IPS-20b (cell line): Measurements from ENCODE around the gene TRPM5.

Experiments
- H3K27ac ChIP-seq: one replicate; pipeline ENCODE4 v1.5.1; 2013; ENCODE audit warnings: low read length
- H3K27me3 ChIP-seq: 2 replicates; pipeline ENCODE4 v1.6.1; 2013; ENCODE audit warnings: mild to moderate bottlenecking, low read length, inconsistent platforms; ENCODE audit not compliant: insufficient read depth
- H3K36me3 ChIP-seq: 2 replicates; pipeline ENCODE4 v1.6.1; 2013; ENCODE audit warnings: low read depth, mild to moderate bottlenecking, inconsistent platforms, low read length, moderate library complexity; ENCODE audit not compliant: insufficient read depth
- H3K4me1 ChIP-seq: 2 replicates; pipeline ENCODE4 v1.6.1; 2013; ENCODE audit warnings: mild to moderate bottlenecking, control low read depth, inconsistent platforms, low read length, moderate library complexity; ENCODE audit not compliant: insufficient read depth
- H3K4me3 ChIP-seq: 2 replicates; pipeline ENCODE4 v1.5.1; 2013; ENCODE audit warnings: mild to moderate bottlenecking, low read length, inconsistent platforms
- H3K9ac ChIP-seq: 2 replicates; pipeline ENCODE4 v1.6.1; 2013; ENCODE audit warnings: low read depth, mild to moderate bottlenecking, inconsistent platforms, low read length, moderate library complexity
- H3K9me3 ChIP-seq: 2 replicates; pipeline ENCODE4 v1.6.1; 2013; ENCODE audit warnings: mild to moderate bottlenecking, low read depth, low read length, inconsistent platforms; ENCODE audit not compliant: insufficient read depth

Gene TRPM5

DNA sequence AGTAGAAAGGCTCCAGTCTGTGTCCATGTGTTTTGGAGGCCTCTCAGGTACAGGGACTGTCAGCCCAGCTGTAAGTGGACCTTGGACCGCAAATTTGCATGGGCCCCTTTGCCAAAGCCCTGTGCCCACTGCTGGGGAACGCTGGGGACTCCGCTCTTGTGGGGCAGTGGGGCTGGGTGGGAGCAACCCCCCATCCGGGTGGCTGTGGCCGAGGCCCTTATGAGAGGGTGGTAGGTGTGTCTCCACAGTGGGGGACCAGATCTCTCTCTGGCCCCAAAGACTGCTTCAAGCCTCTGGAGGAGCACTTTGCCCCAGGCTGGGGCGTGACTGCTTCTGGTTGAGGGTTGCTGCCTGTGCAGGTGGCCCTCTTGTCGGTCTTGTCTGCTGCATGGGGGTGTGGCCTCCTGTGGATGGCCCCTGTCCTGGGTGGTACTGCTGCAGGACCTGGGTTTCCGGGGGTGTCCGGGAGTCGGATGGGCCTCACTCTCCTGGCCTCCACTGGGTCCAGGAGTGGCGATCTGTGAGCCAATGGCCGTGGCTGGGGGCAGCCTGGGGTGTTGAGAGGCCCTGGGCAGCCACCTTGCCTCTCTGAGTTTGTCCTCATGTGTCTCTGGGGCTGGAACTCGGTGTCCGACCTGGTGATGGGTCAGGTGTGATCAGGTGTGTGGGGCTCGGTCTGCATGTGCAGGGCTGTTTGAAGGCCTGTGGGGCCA is 16.4 kb upstream of the TRPM5 start:
- Histone ChIP-seq H3K9ac (no peak overlapping the region), H3K4me3 (no peak overlapping the region), H3K36me3 (no peaks in the 10 kb centered on the region), H3K4me1 (no peaks in the 10 kb centered on the region), H3K27ac (no peak overlapping the region), H3K9me3 (no peaks in the 10 kb centered on the region), H3K27me3 (peaks cover 25% of the 10 kb centered on the region)

GRCh38 chr11:2459796-2460531 is 15.7 kb upstream of the TRPM5 start:
- Histone ChIP-seq H3K27me3 (peaks cover 31% of the 10 kb centered on the region), H3K4me3 (no peak overlapping the region), H3K9ac (no peak overlapping the region), H3K9me3 (no peaks in the 10 kb centered on the region), H3K4me1 (no peaks in the 10 kb centered on the region), H3K27ac (no peak overlapping the region), H3K36me3 (no peaks in the 10 kb centered on the region)

DNA sequence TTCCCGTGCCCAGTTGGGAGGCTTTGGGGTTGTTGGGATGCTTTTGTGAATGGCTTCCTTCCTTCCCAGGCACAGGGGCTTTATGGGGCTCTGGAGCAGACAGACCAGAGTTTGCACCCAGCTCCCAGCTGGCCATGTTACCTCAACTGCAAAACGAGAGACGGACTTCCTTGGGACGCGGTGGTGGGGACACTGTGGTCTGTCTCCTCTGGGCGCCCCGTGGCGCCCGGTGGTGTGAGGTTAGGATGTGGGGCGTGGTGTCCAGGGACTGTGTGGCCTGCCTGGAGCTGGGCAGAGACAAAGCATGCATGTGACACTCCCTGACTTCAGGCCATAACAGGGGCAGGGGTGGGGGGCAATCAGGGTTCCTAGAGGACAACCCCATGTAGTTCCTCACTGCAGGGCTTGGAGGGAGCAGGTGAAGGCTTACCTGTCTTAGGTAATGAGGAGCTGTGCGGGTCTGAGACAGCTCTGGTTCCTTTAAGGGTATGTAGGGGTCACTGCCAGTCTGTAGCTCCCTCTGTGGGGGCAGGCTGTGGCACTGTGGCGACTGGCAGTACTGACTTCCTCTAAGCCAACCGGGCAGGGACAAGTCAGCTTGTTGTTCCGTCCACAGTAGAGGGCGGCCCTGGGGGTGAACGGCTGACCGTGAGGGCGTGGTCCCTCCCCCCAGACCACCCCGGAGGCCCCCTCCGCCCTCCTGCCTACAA is 14.9 kb upstream of the TRPM5 start:
- Histone ChIP-seq H3K4me3 (no peak overlapping the region), H3K9ac (no peak overlapping the region; the same call in 1 of the 2 replicates), H3K4me1 (no peaks in the 10 kb centered on the region), H3K36me3 (no peaks in the 10 kb centered on the region), H3K9me3 (no peaks in the 10 kb centered on the region), H3K27ac (no peak overlapping the region), H3K27me3 (peaks cover 38% of the 10 kb centered on the region)

DNA sequence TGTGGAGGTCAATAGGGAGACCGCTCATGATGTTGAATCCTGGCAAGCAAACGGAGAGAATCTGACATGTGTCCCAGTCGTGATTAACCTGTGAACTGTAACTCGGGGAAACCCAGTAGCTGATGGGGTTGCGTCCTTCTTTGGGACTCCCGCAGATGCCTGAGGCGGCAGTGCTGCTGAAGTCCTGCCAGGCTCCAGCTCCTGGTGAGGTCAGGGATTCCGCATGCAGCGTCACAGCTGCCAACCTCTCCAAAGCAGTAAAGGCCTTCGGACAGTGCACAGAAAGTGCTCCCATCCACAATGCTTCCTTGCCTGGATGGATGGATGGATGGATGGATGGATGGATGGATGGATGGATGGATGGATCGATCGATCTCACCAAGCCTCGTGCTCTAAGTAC is 14.0 kb upstream of the TRPM5 start:
- H3K4me3 ChIP-seq: no peak overlapping the region
- H3K27ac ChIP-seq: no peak overlapping the region
- H3K9ac ChIP-seq: no peak overlapping the region
- H3K27me3 ChIP-seq: peaks cover 47% of the 10 kb centered on the region
- no peaks in the 10 kb centered on the region for H3K36me3 ChIP-seq
- no peaks in the 10 kb centered on the region for H3K4me1 ChIP-seq
- no peaks in the 10 kb centered on the region for H3K9me3 ChIP-seq

DNA sequence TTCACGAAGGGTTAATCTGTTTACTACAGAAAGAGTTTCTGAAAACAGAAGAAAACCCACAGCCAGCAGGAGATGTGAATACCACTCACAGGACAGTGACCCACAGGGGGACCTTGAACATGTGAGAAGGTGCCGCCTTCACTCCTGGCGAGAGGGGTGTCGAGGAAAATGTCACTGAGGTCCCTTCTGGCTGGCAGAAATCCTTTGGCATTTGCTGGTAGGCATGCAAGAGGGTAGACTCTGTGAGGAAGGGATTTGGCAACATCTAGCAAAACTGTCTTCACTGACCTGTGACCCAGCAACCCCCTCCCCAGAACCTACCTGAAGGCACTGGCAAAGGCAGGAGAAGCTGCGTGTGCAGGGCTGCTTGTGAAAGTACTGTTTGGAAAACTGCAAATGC is 9.1 kb upstream of the TRPM5 start:
- H3K9me3 ChIP-seq: no peaks in the 10 kb centered on the region
- H3K36me3 ChIP-seq: no peaks in the 10 kb centered on the region
- H3K4me3 ChIP-seq: no peak overlapping the region
- H3K27me3 ChIP-seq: peaks cover 85% of the 10 kb centered on the region
- H3K27ac ChIP-seq: no peak overlapping the region
- H3K4me1 ChIP-seq: no peaks in the 10 kb centered on the region
- no peak overlapping the region for H3K9ac ChIP-seq

GRCh38 chr11:2452321-2453012 is 8.2 kb upstream of the TRPM5 start:
- Histone ChIP-seq H3K4me1 (no peaks in the 10 kb centered on the region), H3K9me3 (no peaks in the 10 kb centered on the region), H3K27ac (no peak overlapping the region), H3K36me3 (no peaks in the 10 kb centered on the region), H3K9ac (no peak overlapping the region), H3K27me3 (peaks cover 85% of the 10 kb centered on the region), H3K4me3 (no peak overlapping the region)

GRCh38 chr11:2451916-2452315 is 7.6 kb upstream of the TRPM5 start:
- Histone ChIP-seq H3K4me1 (no peaks in the 10 kb centered on the region), H3K27ac (no peak overlapping the region), H3K27me3 (peaks cover 88% of the 10 kb centered on the region), H3K9ac (no peak overlapping the region), H3K4me3 (no peak overlapping the region), H3K36me3 (no peaks in the 10 kb centered on the region), H3K9me3 (no peaks in the 10 kb centered on the region)

DNA sequence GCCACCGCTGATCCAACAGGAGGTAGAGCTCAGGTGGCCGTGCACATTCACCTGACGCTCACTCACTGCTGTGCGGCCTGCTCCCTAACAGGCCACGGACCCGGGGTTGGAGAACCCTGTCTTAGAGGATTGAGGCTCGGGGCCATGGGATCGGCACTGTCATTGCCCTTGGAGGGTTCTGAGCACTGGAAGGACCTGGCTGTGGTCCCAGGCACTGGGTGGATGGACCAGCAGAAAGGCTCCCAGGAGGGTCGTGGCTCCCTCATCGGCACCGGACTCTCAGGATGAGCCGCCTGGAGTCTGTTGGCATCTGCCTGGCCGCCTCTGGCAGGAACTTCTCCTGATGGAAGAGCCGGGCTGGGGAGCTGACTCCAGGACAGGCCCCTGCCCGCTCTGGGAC is 7.0 kb upstream of the TRPM5 start:
- H3K27ac ChIP-seq: no peak overlapping the region
- no peak overlapping the region for H3K9ac ChIP-seq
- H3K9me3 ChIP-seq: no peaks in the 10 kb centered on the region
- no peaks in the 10 kb centered on the region for H3K4me1 ChIP-seq
- peaks cover 94% of the 10 kb centered on the region for H3K27me3 ChIP-seq
- no peaks in the 10 kb centered on the region for H3K36me3 ChIP-seq
- H3K4me3 ChIP-seq: no peak overlapping the region

GRCh38 chr11:2450321-2451041 is 6.2 kb upstream of the TRPM5 start:
- Histone ChIP-seq H3K36me3 (no peaks in the 10 kb centered on the region), H3K4me1 (no peaks in the 10 kb centered on the region), H3K27ac (no peak overlapping the region), H3K4me3 (no peak overlapping the region), H3K27me3 (peaks cover 97% of the 10 kb centered on the region), H3K9ac (no peak overlapping the region), H3K9me3 (no peaks in the 10 kb centered on the region)

GRCh38 chr11:2449548-2450320 is 5.4 kb upstream of the TRPM5 start:
- Histone ChIP-seq H3K4me3 (no peak overlapping the region), H3K9me3 (no peaks in the 10 kb centered on the region), H3K36me3 (no peaks in the 10 kb centered on the region), H3K27me3 (peaks cover 95% of the 10 kb centered on the region), H3K9ac (no peak overlapping the region), H3K27ac (no peak overlapping the region), H3K4me1 (no peaks in the 10 kb centered on the region)
